ENCODE results near the gene QKI.

GRCh38 chr6:163461696-163462095, 47.2 kb downstream of the QKI start:
- TF ChIP-seq CTCF (IDR thresholded peaks at IDR 0.05) (no peak), POLR2A (IDR thresholded peaks at IDR 0.05) (no peak), EP300 (IDR thresholded peaks at IDR 0.05) (no peak)

All from ovary (tissue), 3 donors.